ENCODE measurements around the gene RIMBP2.

The RIMBP2 gene

GRCh38 chr12:130706311-130706710, 9.8 kb downstream of the RIMBP2 start:
- no peak for TF ChIP-seq CTCF (IDR thresholded peaks at IDR 0.05; ENCODE audit: borderline replicate concordance, insufficient read depth, low read depth, low read length)

GRCh38 chr12:130705178-130705822, 10.8 kb downstream of the RIMBP2 start:
- no peak overlapping the region for H3K4me3 ChIP-seq (ENCODE audit: low read depth, low read length)

More at GRCh38 chr12:130706311-130706710, 9.8 kb downstream of the RIMBP2 start:
- no peak overlapping the region for H3K4me3 ChIP-seq (ENCODE audit: low read depth, low read length)

GRCh38 chr12:130704606-130705005, 11.5 kb downstream of the RIMBP2 start:
- H3K4me3 ChIP-seq (ENCODE audit: low read depth, low read length), result no peak overlapping the region
- TF ChIP-seq CTCF (IDR thresholded peaks at IDR 0.05; ENCODE audit: borderline replicate concordance, insufficient read depth, low read depth, low read length), result no peak

More at GRCh38 chr12:130705178-130705822, 10.8 kb downstream of the RIMBP2 start:
- TF ChIP-seq CTCF (IDR thresholded peaks at IDR 0.05; ENCODE audit: borderline replicate concordance, insufficient read depth, low read depth, low read length), result no peak

- TF ChIP-seq CTCF (IDR thresholded peaks at IDR 0.05; ENCODE audit: borderline replicate concordance, insufficient read depth, low read depth, low read length), result no peak
- no peak overlapping the region for H3K4me3 ChIP-seq (ENCODE audit: low read depth, low read length)
Measured at GRCh38 chr12:130703733-130704375, 12.2 kb downstream of the RIMBP2 start.

- no peak for TF ChIP-seq CTCF (IDR thresholded peaks at IDR 0.05; ENCODE audit: borderline replicate concordance, insufficient read depth, low read depth, low read length)
- no peak overlapping the region for H3K4me3 ChIP-seq (ENCODE audit: low read depth, low read length)
Measured at GRCh38 chr12:130702966-130703732, 12.9 kb downstream of the RIMBP2 start.

GRCh38 chr12:130701402-130701744, 14.7 kb downstream of the RIMBP2 start:
- no peak overlapping the region for H3K4me3 ChIP-seq (ENCODE audit: low read depth, low read length)
- TF ChIP-seq CTCF (IDR thresholded peaks at IDR 0.05; ENCODE audit: borderline replicate concordance, insufficient read depth, low read depth, low read length), result no peak

Data from GM12875 (cell line).